Stimulated activated CD4-positive, alpha-beta T cell treated with anti-CD3 and anti-CD28 coated beads, Interleukin-4, amount 100 ng/mL, for 4 hours (primary cell): ENCODE data around the gene COL18A1.
"Not testable (repeated sequence)": the region's sequence is repeated elsewhere in the genome, so short reads cannot be mapped to it uniquely, and the experiment has no call there.

Experiments used
- DNase-seq, 2 experiments: peaks; one replicate each; pipeline ENCODE4 v3.0.0-alpha.2; 2020

Gene COL18A1

DNA sequence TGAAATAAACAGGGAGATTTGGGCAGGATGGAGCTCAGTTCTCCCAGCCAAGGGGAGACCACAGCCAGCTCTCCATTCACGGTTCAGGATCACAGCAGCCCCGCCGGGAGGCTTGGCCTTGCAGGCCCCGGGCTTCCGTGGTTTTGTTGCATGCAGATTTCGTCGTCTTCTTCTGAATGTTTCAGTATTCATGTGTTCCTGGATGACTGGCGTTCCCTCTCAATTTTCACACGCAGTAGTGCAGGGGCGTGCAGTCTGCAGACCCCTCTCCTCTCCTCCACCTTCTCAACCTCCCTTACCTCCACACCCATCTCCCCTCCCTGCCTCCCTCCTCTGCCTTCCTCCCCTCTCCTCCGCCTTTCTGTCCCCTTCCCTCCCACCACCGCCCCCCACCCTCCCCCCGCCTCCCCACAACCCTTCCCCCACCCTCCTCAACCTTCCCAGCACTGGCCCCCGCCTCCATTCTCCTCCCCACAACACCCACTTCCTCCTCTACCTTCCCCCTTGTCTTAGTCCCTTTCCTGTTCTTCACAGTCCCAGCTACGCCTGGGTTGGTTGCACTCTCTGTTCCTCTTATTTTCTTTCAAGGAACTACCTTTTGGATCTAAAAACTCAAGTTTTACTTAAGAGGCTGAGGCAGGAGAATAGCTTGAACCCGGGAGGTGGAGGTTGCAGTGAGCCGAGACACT, 145.7 kb downstream of the COL18A1 start:
- DNase-seq: peak; percentile 32 to 33

DNA sequence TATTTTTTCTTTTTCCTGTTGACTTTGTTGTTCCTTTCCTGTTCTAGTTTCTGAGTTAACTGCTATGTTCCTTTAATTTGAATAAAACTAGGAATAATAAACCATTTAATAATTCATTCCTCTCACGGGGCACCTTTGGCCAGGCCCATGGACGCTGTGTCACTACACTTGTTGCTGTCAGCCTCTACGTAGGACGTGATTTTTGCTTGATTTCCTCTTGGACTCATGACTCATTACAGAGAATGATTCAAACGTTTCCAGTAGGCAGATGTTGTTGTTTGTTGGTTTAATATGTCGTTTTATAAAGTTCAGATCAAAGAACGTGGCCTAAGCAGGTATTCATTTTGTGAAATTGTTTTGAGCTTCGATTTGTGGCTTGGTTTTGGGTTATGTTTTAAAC, 146.4 kb downstream of the COL18A1 start:
- peak in 1 of 2 experiments; percentile 49 for DNase-seq

GRCh38 chr21:45551783-45552695, 147.1 kb downstream of the COL18A1 start:
- no peak for DNase-seq

DNA sequence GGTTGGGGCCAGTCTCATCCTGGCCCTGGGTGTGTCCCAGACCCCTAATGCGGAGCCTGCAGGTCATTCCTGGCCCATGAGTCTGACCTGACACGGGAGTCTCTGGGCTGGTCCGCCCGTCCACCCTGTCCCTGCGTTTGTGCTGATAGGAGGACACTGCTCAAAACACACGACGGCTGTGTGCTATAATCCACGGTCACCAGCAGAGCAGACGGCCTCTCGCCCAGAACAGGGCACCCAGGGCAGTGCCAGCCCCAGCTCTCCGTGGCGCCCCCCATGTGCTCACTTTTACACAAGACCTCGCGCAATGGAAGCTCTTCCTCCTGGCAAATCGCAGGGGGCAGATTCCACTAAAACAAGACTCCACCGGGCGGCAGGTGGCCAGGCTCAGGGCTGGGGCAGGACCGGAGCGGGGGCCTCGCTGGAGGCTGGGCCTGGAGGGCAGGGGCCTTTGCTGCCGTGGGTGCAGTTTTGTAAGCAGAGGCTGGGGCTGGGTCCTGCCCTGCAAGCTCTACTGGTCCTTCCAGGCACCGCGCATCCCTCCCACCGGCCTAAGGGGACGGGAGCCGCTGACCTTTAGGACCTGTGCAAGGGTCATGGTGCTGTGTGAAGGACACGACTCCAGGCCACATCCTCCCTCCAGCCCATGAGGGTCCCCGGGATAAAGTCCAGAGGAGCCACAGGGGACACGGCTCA, 147.9 kb downstream of the COL18A1 start:
- no peak for DNase-seq

GRCh38 chr21:45554477-45555175, 149.7 kb downstream of the COL18A1 start:
- peak; percentile 82 to 91 for DNase-seq

- DNase-seq: no peak
Observed at GRCh38 chr21:45555251-45555556, 150.2 kb downstream of the COL18A1 start.

- DNase-seq: peak; percentile 52 to 55
Observed at GRCh38 chr21:45555557-45556301, 150.8 kb downstream of the COL18A1 start.

- DNase-seq: no peak
Observed at GRCh38 chr21:45556302-45556644, 151.3 kb downstream of the COL18A1 start.

- DNase-seq: no peak
Observed at GRCh38 chr21:45556645-45557615, 152.0 kb downstream of the COL18A1 start.

DNA sequence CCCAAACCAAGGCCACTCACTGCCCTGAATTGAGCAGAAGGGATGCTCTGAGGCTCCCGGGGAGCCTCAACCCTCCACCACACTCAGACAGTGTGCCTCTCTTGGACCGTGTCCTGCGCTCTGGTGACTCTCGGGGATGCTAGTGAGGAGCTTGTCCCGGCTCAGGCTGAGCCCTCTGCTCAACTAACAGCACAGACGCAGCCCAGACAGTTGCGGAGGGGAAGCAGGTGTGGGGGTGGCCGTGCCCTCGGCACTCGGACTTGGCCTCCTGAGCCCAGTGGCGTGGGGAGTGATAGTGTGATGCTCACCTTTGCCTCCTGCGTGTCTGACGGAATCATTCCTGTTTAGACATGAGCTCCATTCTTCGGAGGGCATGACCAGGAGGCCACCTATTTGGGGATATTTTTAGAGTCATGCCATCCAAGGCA, 152.7 kb downstream of the COL18A1 start:
- DNase-seq: no peak

- no peak for DNase-seq
Observed at GRCh38 chr21:45558044-45558721, 153.2 kb downstream of the COL18A1 start.

- DNase-seq: no peak
Observed at GRCh38 chr21:45559216-45560105, 154.5 kb downstream of the COL18A1 start.

DNA sequence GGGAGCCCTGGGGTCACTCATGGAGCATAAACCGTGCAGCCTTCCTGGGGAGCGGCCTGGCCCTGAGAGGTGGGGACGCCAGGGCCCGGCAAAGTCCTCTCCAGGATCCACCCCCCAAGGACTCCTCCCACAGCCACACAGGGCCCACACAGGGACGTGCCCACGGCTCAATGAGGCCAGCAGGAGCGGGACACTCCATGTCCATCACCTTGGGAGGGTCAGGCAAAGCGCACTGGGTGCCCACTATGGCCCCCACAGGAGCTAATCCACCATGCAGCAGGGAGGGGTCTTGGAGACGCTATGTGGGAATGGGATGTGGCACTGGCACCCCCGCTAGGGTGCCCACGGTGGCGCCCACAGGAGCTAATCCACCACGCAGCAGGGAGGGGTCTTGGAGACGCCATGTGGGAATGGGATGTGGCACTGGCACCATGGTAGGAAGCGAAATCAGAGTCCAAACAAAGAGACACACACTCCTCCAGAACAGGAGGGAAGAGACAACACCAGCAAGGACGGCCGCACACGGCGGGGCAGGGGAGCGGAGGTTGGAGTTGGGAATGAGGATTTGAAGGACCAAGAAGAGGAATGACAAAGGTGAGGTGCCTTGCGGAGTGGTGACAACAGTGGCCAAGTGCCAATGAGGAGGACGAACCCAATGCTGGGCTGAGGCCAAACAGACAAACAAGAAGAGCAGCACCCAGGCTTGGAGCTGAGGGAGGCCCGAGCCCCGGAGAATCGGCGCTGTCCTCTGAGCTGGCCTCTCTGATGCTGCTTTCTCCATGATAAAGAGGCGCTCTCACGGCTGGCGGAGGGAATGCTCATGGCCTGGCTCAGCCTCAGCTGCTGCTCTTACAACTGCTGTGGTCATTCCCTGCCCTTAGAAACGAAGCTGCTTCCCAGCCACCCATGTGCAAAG, 155.4 kb downstream of the COL18A1 start:
- no peak for DNase-seq

GRCh38 chr21:45561241-45561640, 156.3 kb downstream of the COL18A1 start:
- not testable (repeated sequence) for DNase-seq

DNA sequence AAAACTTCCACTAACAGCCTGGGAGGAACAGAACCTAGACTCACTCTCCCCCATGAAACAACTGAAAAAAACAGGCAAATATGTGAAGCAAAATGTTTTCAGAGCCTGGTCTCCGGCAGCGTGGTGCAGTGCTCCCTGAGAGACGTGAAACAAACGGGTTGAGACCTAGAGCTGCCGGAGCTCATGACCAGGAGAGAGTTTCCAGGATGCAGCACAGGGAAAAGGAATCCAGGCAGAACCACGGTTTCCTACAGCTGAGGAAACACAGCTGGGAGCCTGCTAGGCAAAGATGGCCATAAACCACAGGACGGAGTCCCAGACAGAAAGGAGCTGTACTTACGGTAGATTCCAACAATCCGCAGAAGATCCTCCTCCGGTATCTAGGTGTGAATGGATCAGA, 157.4 kb downstream of the COL18A1 start:
- DNase-seq: no peak

- no peak for DNase-seq
Observed at GRCh38 chr21:45562965-45563364, 158.0 kb downstream of the COL18A1 start.
